LNCAP (cell line): Measurements from ENCODE around the gene ZKSCAN8.
A peak's percentile ranks its signal among the peaks of the same experiment; 100 is the strongest.

Experiments
- CTCF ChIP-seq: fragments of 450-650 bp; IDR thresholded peaks from 2 replicates; pipeline ENCODE4 v1.5.1; 2017; ENCODE audit warnings: mild to moderate bottlenecking

ZKSCAN8 gene

GRCh38 chr6:28141500-28142329 is at the start of gene ZKSCAN8:
Gene ZKSCAN8 (plus strand): TSS chr6:28141883. CDS start chr6:28148408, 6,525 bp downstream.
- TF ChIP-seq CTCF = no peak

- peak; percentile 45 for TF ChIP-seq CTCF
Observed at GRCh38 chr6:28104392-28105244, 37.1 kb upstream of the ZKSCAN8 start.

GRCh38 chr6:28105245-28105639 is 36.4 kb upstream of the ZKSCAN8 start:
- no peak for TF ChIP-seq CTCF

GRCh38 chr6:28107506-28107905 is 34.2 kb upstream of the ZKSCAN8 start:
- no peak for TF ChIP-seq CTCF

GRCh38 chr6:28111964-28112363 is 29.7 kb upstream of the ZKSCAN8 start:
- no peak for TF ChIP-seq CTCF

- TF ChIP-seq CTCF = no peak
Observed at GRCh38 chr6:28115799-28116198, 25.9 kb upstream of the ZKSCAN8 start.

GRCh38 chr6:28117386-28118050 is 24.2 kb upstream of the ZKSCAN8 start:
- no peak for TF ChIP-seq CTCF
